CD4-positive, alpha-beta T cell treated with Interleukin-10 for 1 hour (primary cell): Measurements from ENCODE around the gene NOC2L.

Source experiments
- DNase-seq: peaks from one replicate; pipeline ENCODE4 v3.0.0-alpha.2; 2020

Gene NOC2L

DNA sequence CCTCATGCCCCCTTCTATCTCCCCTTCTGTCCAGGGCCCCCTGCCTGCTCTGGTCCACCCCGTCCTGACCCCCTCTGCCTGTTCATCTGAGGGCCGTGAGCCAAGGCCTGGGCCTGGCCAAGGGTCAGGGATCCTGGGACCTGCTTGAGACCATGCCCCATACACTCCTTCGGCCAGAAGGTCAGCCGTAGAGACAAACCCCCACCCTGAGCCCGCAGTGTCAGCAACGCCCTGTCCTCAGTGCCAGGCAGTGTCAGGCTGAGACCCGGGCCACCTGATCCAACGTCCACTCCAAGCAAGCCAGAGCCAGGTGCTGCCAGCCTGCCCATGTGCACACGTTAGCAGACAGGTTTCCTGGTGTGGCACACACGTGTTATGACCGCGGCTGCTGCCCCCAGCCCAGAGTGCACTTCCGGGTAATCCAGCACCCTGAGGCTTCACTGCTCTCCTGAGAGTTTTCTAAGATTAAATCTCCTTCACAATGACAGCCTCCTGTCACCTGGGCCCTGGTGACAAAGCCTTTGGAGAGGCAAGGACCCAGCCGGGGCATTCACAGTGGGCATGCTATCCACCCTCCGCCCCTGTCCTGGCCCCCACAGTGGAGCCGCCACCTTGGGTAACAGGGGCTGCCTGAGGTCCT, 45.4 kb downstream of the NOC2L start:
- DNase-seq, result no peak

DNA sequence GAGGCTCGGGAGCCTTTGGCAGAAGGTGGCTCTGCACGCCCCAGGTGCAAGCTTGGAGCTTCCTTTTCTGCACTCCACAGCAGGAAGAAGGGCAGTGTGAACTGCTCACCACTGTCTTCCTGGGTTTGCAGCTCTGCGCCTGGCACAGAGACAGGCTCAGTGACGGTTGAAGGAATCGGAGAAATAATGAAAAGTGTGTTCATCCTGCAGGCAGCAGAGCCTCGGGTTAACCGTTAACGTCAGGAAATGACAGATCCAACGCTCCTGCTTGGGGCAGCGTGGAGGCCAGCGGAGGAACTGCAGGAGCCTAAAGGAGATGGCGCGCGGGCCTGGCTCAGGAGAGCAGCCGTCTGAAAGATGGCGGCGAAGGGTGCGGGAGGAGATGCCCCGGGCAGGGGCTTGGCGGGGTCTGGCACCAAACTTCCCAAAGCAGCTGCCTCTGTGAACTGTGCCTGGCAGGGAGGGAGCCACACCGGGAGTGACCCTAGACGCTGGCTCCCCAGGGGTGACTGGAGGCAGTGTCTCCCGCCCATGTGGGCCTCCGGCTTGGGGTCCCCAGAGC, 46.2 kb downstream of the NOC2L start:
- DNase-seq, result no peak

DNA sequence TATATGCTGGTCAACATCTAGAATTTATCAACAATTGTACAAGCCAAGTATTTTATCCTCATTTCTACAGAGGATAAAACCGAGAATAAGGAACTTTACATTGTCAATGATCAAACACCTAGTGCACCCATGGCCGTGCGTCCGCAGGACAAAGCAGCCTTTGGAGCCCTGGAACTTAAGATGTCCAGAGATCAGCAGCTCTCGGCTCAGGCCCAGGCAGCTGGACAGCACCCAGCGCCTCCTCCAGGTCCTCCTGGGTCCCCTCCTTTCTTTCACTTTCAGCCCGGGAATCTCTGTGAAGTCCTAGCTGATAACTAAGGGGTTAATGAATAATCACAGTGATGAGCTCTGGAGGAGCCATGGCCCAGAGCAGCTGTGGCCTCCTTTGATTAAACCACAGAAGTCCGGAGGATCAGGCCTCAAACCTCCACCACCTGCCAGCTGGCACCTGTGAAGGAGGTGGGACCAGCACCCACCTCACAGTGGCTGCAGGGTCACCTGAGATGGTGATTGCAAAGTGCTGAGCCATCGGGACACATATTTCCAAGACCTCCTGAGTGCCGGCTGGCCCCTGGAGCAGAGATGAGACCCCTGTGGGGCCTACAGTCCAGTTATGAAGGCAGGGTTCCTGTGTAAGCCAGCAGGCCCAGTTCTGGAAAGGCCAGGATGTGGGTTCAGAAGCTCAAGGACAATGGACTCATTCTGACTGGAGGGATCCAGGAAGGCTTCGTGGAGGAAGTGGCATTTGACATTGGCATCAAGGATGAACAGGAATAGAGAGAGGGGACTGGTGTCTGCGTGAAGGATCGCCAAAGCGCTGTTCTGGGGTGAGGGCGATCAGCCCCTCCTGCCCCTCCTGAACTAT, 46.9 kb downstream of the NOC2L start:
- no peak for DNase-seq

DNA sequence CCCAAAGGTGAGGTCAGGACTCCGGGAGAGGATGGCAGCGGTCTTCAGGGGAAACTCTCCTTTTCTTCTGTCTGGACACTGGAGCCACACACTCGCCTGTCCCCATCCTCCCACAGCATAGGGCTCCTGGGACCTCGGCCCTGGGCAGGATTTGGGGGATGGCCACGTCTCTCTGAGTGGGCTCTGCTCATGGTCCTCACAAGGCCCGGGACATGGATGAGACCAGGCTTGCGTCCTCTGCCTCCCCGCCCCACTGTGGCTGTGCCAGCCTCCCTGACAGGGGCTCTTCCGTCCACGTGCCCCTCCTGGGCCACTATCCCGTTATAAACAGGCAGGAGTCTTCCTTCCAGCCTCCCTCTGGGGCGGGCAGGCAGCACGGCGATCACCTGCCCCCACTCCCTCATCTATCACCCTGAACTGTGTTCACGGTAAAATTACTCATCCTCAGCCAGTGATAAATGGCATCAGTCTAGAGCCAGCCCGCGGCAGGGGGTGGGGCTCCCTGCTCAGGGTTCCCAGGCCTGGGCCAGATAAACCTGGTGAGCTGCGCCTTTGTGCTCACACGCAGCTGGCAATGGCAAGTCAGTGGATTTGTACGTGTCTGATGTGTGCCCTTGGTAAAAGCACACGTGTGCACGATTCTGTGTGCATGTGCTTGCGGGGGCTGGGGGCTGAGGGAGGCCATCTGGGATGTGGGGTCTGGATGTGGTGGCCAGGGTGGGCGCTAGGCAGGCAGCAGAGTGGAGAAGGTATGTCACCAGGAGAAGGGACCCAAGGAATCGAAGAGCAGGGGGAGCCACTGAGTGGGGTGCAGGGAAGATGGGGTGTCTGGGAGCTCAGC, 48.0 kb downstream of the NOC2L start:
- DNase-seq, result no peak

DNA sequence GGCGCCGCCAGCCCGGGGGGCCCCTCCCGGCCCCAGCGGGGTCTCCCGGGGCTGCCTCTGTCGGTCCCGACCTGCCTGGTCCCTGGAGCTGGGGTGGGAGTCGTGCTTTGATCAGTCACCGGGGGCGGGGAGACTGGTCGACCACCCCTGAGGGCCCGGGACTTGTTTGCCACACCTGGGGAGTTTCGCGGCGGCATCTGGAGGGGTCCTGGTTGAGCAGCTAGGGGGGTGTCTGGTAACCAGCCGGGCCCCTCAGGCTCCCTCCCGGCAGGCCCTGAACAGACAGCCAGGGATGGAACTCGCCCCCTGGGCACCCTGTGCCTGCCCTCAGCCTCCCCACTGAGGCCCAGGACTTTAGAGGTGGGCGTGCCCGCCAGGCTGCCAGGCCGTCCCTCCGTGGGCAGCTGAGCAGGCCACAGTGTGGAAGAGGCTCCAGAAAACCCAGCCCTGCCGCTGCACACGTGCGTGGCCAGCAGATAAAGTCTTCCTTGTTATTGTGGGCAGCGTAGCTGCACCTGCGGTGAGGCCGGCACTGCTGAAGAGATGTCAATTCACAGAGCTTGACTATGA, 48.7 kb downstream of the NOC2L start:
- no peak for DNase-seq

DNA sequence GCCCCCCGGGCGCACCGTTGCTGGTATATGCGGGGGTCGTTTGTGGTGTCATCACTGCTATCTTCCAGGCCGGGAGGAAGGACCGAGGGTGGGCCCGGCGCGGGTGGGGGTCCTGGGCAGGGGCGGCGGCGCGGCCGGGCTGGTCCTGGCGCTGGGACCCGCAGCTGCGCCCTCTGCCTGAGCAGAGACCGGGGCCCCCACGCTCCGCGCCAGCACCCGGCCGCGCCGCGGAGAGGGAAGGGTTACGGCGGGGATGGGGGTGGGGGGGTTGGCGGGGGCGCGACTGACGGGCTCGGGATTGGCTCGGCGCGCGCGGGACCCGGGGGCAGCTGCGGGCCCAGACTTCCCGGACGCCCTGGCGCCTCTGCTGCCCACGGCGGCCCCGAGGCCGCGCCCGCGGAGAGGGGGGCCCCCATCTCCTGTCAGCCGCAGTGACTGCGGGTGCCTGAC, 49.2 kb downstream of the NOC2L start:
- DNase-seq, result no peak

DNA sequence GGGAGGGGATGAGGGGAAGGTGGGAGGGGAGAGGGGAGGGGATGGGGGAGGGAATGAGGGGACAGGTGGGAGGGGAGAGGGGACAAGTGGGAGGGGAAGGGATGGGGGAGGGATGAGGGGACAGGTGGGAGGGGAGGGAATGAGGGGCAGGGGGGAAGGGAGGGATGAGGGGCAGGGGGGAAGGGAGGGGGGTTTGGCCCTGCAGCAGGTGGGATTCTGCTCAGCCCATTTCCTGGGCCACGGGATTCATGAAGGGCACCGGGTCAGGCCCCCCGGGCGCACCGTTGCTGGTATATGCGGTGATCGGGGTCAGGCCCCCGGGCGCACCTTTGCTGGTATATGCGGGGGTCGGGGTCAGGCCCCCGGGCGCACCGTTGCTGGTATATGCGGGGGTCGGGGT, 50.4 kb downstream of the NOC2L start:
- no peak for DNase-seq

DNA sequence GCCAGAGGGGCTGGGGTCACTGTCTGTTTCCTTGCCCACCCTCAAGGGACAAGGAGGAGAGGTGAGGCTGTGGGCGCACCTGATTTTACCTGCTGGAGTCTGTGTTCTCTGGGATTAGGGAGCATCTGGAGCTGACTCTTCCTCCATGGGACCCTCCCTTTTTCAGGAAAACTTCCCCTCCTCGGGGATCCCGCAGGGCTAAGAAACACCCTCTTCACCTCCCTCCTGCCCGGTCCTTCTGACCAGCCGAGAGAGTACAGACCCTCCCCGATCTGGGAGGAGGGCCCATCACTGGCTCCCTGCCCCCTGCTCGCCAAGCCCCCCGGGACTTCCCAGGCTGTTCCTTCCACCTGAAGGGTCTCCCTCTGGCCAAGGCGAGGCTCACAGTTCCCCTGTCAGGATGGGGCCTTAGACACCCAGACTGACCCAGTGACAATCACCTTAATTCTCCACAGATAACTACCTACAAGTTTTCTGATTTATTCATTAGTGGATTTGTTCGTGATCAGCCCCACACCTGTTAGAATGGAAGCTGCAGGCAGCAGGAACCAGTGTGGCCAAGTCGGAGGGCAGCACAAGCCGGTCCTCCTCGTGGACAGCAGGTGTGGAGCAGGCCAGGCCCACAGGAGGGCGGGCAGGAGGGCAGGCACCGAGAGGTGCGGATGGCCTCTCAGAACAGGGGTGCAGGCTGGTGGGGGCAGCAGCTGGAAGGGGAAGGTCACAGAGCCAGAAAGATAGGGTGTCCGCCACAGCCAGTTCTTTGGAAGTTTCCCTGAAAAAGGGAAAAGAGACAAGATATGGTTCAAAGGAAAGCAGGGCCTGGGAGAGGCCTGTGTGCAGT, 51.2 kb downstream of the NOC2L start:
- no peak for DNase-seq

DNA sequence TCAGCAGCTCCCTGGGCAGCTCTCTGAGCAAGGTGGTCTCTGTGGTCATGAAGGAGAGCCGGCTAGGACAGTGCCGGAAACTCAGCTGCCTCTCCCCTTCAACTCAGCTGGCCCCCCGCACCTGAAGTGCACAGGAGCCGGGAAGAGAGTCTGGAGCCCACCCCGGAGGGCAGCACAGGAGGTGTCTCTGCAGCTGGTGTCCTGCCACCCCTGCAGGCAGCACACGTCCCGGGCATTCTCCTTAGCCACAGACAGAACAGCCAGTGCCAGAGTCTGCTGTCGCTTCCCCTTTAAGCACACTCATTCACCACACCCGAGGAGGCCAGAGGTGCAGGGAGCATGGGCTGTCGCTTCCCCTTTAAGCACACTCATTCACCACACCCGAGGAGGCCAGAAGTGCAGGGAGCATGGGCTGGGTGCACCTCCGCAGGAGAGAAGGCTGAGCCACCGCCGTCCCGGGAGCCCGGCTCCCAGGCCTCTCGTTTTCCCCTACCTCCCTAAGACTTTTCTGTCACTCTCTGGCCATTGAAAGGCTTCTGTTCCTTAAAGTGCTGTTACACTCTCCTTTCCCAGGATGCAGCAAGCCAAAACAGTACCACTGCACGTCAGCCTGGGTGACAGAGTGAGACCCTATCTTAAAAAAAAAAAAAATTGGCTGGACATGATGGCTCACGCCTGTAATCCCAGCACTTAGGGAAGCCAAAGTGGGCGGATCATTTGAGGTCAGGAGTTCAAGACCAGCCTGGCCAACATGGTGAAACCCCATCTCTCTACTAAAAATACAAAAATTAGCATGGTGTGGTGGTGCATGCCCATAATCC, 52.2 kb downstream of the NOC2L start:
- DNase-seq, result no peak

DNA sequence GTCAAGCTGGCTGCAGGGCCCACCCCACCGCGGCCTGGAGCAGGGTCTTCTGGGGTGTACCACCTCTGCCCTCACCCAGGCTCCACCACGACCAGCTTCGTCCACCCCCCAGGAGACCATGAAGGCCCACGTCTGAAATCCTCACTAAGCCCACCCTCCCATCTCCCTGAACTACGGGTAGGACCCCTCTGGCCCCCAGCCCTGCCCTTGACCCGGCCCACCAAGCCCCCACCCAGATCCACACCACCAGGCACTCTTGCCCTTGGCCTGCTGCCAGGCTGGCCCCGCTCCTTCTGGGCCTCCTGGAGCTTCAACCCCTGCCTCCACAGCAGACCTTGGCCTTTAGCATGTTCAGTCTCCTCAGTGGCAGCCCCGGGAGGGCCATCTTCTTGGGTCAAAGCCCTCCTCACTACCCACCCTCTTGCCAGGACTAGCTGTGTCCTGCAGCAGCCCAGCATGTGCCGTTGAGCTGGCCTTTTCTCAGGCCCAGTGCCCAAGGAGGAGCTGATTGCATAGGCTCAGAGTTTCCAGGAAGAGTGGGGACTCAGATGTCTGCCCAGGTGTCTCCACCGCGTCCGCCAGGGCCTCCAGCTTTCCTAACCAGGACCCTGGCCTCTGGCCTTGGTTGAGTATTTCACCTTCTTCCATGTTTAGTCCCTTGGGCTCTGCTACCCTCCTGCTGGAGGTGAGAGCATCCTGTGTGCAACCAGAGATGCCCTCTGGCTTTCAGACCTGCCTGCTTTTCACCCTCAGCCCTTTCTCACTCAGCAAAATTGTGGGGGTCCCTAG, 53.1 kb downstream of the NOC2L start:
- no peak for DNase-seq

DNA sequence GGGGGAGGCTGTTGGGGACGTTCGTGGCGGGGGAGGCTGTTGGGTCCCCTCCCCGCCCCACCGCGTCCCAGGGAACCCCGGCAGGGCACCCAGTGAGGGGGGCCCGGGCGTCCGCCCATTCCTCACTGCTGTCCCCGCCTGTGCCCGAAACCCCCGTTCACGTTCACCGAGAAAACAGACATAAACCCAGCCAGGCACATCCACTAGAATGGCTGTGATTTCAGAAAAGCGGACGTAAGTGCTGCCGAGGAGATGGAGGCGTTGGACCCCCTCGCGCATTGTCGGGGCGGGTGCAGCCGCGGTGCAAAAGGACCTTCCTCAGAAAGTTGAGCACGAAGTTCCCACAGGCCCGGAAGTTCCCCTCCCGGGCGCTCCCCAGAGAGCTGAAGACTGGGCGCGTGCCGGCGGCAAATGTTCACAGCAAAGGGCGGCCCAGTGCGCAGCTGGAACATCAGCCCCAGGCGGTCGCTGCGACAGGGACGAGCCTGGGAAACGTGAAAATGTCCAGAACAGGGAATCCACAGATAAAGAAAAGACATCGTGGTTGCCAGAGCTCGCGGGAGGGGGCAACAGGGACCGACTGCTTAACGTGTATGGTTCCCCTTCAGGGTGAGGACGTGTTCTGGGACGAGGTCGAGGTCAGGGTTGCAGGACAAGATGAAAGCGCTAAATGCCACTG, 53.8 kb downstream of the NOC2L start:
- no peak for DNase-seq

DNA sequence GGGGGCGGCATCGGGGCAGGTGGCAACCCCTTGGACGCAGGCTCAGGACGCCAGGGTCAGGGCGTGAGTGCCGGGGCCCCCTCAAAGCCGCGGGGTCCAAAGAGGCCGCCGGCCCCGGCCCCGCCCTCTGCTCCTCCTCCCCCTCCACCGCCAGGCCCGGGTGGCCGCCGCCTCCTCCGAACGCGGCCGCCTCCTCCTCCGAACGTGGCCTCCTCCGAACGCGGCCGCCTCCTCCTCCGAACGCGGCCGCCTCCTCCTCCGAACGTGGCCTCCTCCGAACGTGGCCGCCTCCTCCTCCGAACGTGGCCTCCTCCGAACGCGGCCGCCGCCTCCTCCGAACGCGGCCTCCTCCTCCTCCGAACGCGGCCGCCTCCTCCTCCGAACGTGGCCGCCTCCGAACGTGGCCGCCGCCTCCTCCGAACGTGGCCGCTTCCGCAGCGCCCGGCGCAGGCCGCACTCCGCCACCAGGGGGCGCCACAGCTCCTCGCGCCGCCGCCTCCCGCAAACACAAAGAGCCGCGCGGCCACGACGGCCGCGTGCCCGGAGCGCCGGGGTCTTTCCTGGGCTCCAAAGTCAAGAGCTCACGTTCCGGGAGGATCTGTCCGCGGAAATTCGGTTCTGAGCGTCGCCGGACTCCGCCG, 54.6 kb downstream of the NOC2L start:
- DNase-seq, result peak; percentile 88

DNA sequence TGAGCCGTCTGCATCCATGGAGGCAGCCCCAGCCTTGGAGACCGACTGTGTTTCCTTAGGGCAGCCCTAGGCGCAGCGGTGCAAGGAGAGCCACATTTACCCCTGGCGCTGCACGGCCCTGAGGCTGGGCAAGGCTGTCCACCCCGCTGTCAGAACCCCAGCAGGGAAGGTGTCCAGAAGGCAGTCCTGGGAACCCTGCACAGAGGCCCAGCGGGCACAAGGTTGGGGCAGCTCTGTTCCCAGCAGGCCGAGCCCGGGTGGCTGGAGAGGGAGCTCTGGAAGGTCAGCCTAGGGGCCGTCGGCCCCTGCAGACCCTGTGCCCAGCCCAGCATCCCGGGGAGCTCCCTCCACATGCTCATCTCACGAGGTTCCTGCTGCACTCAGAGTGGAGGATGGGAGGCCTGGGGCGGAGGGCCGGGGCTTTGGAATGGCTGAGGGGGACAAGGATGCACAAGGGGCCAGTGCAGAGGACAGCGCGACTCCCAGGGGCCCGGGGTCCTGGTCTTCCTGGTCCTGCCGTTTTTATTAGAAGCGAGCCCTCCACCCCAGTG, 55.3 kb downstream of the NOC2L start:
- DNase-seq, result no peak

DNA sequence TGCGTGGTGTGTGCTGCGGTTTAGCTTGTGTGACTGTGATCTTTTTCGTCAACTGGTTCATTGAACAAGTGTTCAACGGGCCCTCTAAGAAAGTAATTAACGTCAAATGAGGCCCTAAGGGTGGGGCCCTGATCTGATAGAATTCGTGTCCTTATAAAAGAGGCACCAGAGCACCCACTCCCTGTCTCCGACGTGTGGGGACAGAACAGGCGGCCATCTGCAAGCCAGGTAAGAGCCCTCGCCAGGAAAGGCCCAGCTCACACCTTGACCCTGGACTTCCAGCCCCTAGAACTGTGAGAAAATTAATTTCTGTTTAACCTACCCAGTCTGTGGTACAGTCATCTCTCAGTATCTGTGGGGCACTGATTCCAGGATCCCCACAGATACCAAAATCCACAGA, 55.8 kb downstream of the NOC2L start:
- DNase-seq, result no peak

DNA sequence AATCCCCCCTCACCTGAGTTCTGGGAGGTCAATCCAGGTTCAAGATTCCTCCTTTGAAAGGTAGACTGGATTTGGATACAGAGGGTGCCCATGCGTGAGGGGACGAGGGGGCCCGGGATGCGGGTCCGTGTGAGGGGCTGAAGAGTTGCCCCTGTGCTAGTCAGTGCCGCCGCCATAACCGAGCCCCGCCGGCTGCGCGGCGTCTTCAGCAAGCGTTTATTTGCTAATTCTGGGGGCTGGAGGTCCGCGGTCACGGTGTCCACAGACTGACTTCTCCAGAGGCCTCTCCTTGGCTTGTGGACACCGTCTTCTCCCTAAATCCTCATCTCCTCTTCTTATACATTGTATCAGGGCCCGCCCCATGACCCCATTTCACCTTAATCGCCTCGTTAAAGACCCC, 56.3 kb downstream of the NOC2L start:
- DNase-seq, result no peak

DNA sequence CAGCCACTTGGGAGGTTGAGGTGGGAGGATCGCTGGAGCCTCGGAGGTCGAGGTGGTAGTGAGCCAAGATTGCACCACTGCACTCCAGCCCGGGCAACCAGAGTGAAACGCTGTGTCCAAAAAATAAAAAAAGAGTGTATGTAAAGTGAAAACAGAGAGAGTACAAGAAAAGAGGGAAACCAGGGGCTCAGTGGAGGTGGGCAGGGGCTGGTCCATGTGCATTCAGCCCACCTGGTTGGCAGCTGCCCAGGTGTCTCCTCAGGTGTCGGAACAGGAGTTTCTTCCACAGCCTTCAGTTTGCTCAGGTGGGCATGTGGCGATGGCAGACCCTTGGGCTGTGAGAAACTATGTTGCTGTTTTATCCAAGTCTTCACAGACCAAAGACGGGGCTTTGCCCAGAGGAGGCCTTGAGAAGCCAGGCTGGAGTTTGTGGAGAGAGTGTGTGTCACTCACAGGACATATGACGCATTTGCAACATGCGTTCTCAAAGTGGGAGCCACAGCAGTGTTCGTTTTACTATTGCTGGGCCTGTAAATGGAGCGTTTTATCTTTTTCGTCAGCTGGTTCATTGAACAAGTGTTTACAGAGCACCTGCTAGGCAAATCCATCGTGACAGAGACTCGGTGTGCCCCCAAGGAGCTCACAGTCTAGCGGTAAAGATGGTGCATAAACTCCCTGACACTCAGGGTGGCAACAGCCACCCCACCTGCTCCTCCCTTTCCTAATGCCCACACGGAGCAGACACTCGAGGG, 57.8 kb downstream of the NOC2L start:
- DNase-seq, result no peak

DNA sequence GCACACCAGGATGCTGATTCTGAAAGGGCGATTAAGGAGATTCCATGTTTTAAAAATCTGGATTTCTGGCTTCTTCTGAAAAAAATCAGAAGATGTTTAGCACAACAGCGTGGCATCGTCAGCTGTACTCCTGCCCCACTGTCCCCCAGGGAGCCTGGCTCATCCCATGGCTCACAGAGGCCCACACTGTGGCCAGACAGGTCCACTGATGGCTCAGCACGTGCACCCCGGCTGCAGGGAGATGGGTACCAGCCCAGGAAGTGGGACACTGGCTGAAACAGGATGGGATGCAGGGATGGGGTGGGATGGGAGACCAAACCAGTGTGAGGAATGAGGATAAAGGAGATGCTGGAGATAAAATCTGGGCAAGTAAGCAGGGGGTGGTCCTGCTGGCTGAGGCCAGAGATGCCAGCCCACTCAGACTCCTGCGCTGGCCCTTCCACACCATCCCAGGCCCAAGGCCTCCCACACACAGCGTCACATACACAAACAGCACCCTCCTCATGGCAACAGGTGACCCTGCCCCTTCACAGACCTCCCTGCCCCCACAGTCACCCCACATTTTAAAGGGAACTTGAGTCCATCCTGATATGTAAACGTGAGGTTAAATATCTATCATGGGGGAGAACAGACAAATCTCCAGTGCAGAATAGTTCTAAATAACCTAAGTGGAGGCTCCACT, 59.3 kb downstream of the NOC2L start:
- DNase-seq, result no peak
